Liver (tissue), 3 donors: Measurements from ENCODE around the gene RALGPS1.

ENCODE experiments used
- CTCF ChIP-seq: fragments of 150-350 bp; IDR thresholded peaks from 2 replicates; pipeline ENCODE4 v1.5.1; 2017; ENCODE audit warnings: improper control_type of control experiment, low read depth, low read length; ENCODE audit not compliant: missing input control
- FOXA1 ChIP-seq: IDR thresholded peaks from 2 replicates; pipeline ENCODE4 v1.6.1; 2016; ENCODE audit warnings: antibody characterized with exemption
- FOXA2 ChIP-seq: IDR thresholded peaks from 2 replicates; pipeline ENCODE4 v1.6.1; 2016; ENCODE audit warnings: antibody characterized with exemption
- MAX ChIP-seq: IDR thresholded peaks from 2 replicates; pipeline ENCODE4 v1.6.1; 2016; ENCODE audit warnings: antibody characterized with exemption
- RAD21 ChIP-seq, 2 donors: IDR thresholded peaks; 2 replicates each; pipeline ENCODE4 v1.6.1; 2016; ENCODE audit warnings: antibody characterized with exemption in 2 of 2, mild to moderate bottlenecking in 2 of 2
- TAF1 ChIP-seq: conservative IDR thresholded peaks from 2 replicates; pipeline ENCODE4 v1.6.1; 2016; ENCODE audit warnings: antibody characterized with exemption, mild to moderate bottlenecking
- YY1 ChIP-seq: IDR thresholded peaks from 2 replicates; pipeline ENCODE4 v1.6.1; 2016; ENCODE audit warnings: antibody characterized with exemption, mild to moderate bottlenecking
- ZBTB33 ChIP-seq: IDR thresholded peaks from 2 replicates; pipeline ENCODE4 v1.6.1; 2016; ENCODE audit warnings: antibody characterized with exemption
- donor health status: healthy.
- donor health status: healthy.

- no peak for TF ChIP-seq CTCF
- TF ChIP-seq ZBTB33 = no peak
- TF ChIP-seq FOXA1 = no peak
- TF ChIP-seq TAF1 = no peak
- TF ChIP-seq FOXA2 = no peak
- no peak for TF ChIP-seq MAX
- TF ChIP-seq RAD21 (IDR thresholded peaks at IDR 0.05) = no peak
- no peak for TF ChIP-seq YY1
Measured at GRCh38 chr9:127248241-127248640, 333.7 kb downstream of the RALGPS1 start.
